ENCODE results near the gene MROH2B.

- TF ChIP-seq CTCF (IDR thresholded peaks at IDR 0.05) (no peak), POLR2A (IDR thresholded peaks at IDR 0.05) (no peak)
Measured at GRCh38 chr5:41109186-41109585, 38.0 kb upstream of the MROH2B start.
